ENCODE measurements around the gene NPY5R.

NPY5R gene

GRCh38 chr4:163384926-163385325 lies 41.2 kb downstream of the NPY5R start:
- H3K27me3 ChIP-seq (ENCODE audit: insufficient read depth, poor library complexity, severe bottlenecking) = no peaks in the 10 kb centered on the region
- TF ChIP-seq CTCF (IDR thresholded peaks at IDR 0.05; ENCODE audit: insufficient read depth, low read length) (no peak), GABPA (IDR thresholded peaks at IDR 0.05; ENCODE audit: low read depth) (no peak), REST (IDR thresholded peaks at IDR 0.05; ENCODE audit: insufficient replicate concordance, low read depth) (no peak), SPI1 (IDR thresholded peaks at IDR 0.05; ENCODE audit: borderline replicate concordance, low read depth) (no peak), POLR2AphosphoS5 (IDR thresholded peaks at IDR 0.05; ENCODE audit: low read depth) (no peak)
- H3K4me3 ChIP-seq (replicated peaks; ENCODE audit: insufficient read depth, low read length) = no peak overlapping the region
- H3K27ac ChIP-seq (replicated peaks) = no peak overlapping the region
- DNase-seq (ENCODE audit: low read depth in 1 of 2, low spot score in 1 of 2) = no peak

GRCh38 chr4:163385466-163385865 lies 41.8 kb downstream of the NPY5R start:
- DNase-seq (ENCODE audit: low read depth in 1 of 2, low spot score in 1 of 2) = no peak
- TF ChIP-seq SPI1 (IDR thresholded peaks at IDR 0.05; ENCODE audit: borderline replicate concordance, low read depth) = no peak
- no peak for TF ChIP-seq CTCF (IDR thresholded peaks at IDR 0.05; ENCODE audit: insufficient read depth, low read length)
- TF ChIP-seq POLR2AphosphoS5 (IDR thresholded peaks at IDR 0.05; ENCODE audit: low read depth) = no peak
- H3K4me3 ChIP-seq (replicated peaks; ENCODE audit: insufficient read depth, low read length) = no peak overlapping the region
- no peaks in the 10 kb centered on the region for H3K27me3 ChIP-seq (ENCODE audit: insufficient read depth, poor library complexity, severe bottlenecking)
- no peak overlapping the region for H3K27ac ChIP-seq (replicated peaks)

GRCh38 chr4:163391756-163392155 lies 48.1 kb downstream of the NPY5R start:
- H3K27ac ChIP-seq (replicated peaks) = no peak overlapping the region
- H3K27me3 ChIP-seq (ENCODE audit: insufficient read depth, poor library complexity, severe bottlenecking) = no peaks in the 10 kb centered on the region
- DNase-seq (ENCODE audit: low read depth in 1 of 2, low spot score in 1 of 2) = no peak
- no peak overlapping the region for H3K4me3 ChIP-seq (replicated peaks; ENCODE audit: insufficient read depth, low read length)
- no peak for TF ChIP-seq CTCF (IDR thresholded peaks at IDR 0.05; ENCODE audit: insufficient read depth, low read length)
- TF ChIP-seq SPI1 (IDR thresholded peaks at IDR 0.05; ENCODE audit: borderline replicate concordance, low read depth) = no peak

- Histone ChIP-seq H3K27ac (replicated peaks) (no peak overlapping the region), H3K4me3 (replicated peaks; ENCODE audit: insufficient read depth, low read length) (no peak overlapping the region), H3K27me3 (ENCODE audit: insufficient read depth, poor library complexity, severe bottlenecking) (no peaks in the 10 kb centered on the region)
- no peak for DNase-seq (ENCODE audit: low read depth in 1 of 2, low spot score in 1 of 2)
- TF ChIP-seq GABPA (IDR thresholded peaks at IDR 0.05; ENCODE audit: low read depth) (no peak), CTCF (IDR thresholded peaks at IDR 0.05; ENCODE audit: insufficient read depth, low read length) (no peak), SPI1 (IDR thresholded peaks at IDR 0.05; ENCODE audit: borderline replicate concordance, low read depth) (no peak), POLR2AphosphoS5 (IDR thresholded peaks at IDR 0.05; ENCODE audit: low read depth) (no peak), REST (IDR thresholded peaks at IDR 0.05; ENCODE audit: insufficient replicate concordance, low read depth) (no peak)
These were observed 48.6 kb downstream of the NPY5R start for GRCh38 chr4:163392328-163392727.

Measured in HL-60 (cell line).